ENCODE results near the gene ACTR3C.

DNA sequence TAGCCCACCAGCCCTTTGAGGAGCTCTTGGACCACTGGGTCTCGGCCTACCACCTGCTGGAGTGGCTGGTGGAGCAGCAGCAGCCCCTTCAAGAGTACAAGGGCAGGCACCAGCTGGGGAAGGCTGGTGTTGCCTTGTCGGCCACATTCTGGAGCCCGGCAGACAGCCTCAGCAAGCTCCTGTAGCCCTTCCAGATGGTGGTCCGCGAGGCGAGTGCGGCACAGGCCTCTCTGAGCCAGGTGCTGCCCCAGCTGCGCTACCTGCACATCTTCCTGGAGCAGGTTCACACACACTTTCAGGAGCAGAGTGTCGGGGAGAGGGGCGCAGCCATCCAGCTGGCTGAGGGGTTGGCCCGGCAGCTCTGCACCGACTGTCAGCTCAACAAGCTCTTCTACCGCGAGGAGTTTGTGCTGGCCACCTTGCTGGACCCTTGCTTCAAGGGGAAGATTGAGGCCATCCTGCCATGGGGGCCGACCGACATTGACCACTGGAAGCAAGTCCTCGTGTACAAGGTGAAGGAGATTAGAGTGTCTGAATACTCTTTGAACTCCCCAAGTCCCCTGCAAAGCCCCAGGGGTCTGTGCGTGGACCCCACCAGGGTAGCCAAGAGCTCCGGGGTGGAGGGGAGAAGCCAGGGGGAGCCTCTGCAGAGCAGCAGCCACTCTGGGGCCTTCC is 7.0 kb upstream of the ACTR3C start:
- TF ChIP-seq, protein P1, sequence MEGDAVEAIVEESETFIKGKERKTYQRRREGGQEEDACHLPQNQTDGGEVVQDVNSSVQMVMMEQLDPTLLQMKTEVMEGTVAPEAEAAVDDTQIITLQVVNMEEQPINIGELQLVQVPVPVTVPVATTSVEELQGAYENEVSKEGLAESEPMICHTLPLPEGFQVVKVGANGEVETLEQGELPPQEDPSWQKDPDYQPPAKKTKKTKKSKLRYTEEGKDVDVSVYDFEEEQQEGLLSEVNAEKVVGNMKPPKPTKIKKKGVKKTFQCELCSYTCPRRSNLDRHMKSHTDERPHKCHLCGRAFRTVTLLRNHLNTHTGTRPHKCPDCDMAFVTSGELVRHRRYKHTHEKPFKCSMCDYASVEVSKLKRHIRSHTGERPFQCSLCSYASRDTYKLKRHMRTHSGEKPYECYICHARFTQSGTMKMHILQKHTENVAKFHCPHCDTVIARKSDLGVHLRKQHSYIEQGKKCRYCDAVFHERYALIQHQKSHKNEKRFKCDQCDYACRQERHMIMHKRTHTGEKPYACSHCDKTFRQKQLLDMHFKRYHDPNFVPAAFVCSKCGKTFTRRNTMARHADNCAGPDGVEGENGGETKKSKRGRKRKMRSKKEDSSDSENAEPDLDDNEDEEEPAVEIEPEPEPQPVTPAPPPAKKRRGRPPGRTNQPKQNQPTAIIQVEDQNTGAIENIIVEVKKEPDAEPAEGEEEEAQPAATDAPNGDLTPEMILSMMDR (IDR thresholded peaks at IDR 0.05), result no peak
- TF ChIP-seq POLR2A (IDR thresholded peaks at IDR 0.05), result no peak
- no peak for TF ChIP-seq POLR2AphosphoS5 (IDR thresholded peaks at IDR 0.05)
- TF ChIP-seq EP300 (IDR thresholded peaks at IDR 0.05), result no peak

Data from stomach (tissue), 4 donors.